HCT116 (cell line): Measurements from ENCODE around the gene SIGLEC12.

ENCODE experiments used
- CEBPB ChIP-seq: IDR thresholded peaks from 2 replicates; pipeline ENCODE4 v1.6.1; 2012; ENCODE audit warnings: low read depth
- POLR2A ChIP-seq: IDR thresholded peaks from 2 replicates; pipeline ENCODE4 v1.7.0; 2011; ENCODE audit warnings: borderline replicate concordance; ENCODE audit not compliant: insufficient read depth, insufficient read length; ENCODE audit errors: extremely low read depth
- POLR2AphosphoS5 ChIP-seq: IDR thresholded peaks from 2 replicates; pipeline ENCODE4 v1.6.1; 2011; ENCODE audit warnings: mild to moderate bottlenecking, low read depth, low read length, moderate library complexity
- RAD21 ChIP-seq: IDR thresholded peaks from 2 replicates; pipeline ENCODE4 v1.6.1; 2012; ENCODE audit warnings: low read depth, mild to moderate bottlenecking
- SIN3A ChIP-seq: IDR thresholded peaks from 2 replicates; pipeline ENCODE4 v1.6.1; 2012; ENCODE audit warnings: low read depth
- TCF7L2 ChIP-seq: IDR thresholded peaks from 2 replicates; pipeline ENCODE4 v1.7.0; 2011; ENCODE audit warnings: borderline replicate concordance, inconsistent platforms; ENCODE audit not compliant: insufficient read depth, insufficient read length; ENCODE audit errors: extremely low read depth
- YY1 ChIP-seq: IDR thresholded peaks from 2 replicates; pipeline ENCODE4 v1.6.1; 2011; ENCODE audit warnings: low read length, low read depth, moderate library complexity, mild to moderate bottlenecking; ENCODE audit not compliant: insufficient replicate concordance; ENCODE audit errors: extremely low read depth
- ZFX ChIP-seq: fragments of 450-650 bp; IDR thresholded peaks from 2 replicates; pipeline ENCODE4 v1.6.1; 2017
- ZNF274 ChIP-seq: fragments of 200-500 bp; sonication (Bioruptor generic); IDR thresholded peaks from 2 replicates; pipeline ENCODE4 v1.6.1; 2014; ENCODE audit warnings: mild to moderate bottlenecking, low read depth, low read length, inconsistent platforms
- TF ChIP-seq, protein P1 (sequence below), 3 experiments: fragments of 200-600 bp in 1 of 3; sonication (generic) in 1 of 3; IDR thresholded peaks in 2 of 3; conservative IDR thresholded peaks in 1 of 3; 2 replicates each; pipeline ENCODE4 v1.5.1; 2012 to 2017; ENCODE audit warnings: low read depth in 2 of 3, low read length in 2 of 3, antibody characterized with exemption in 1 of 3, borderline replicate concordance in 1 of 3, control low read depth in 1 of 3, mild to moderate bottlenecking in 1 of 3, mixed read lengths in 1 of 3, mixed run types in 1 of 3, moderate library complexity in 1 of 3; ENCODE audit not compliant: insufficient read depth in 1 of 3
- TF ChIP-seq, protein P2 (sequence below): IDR thresholded peaks from 2 replicates; pipeline ENCODE4 v1.6.1; 2012

DNA sequence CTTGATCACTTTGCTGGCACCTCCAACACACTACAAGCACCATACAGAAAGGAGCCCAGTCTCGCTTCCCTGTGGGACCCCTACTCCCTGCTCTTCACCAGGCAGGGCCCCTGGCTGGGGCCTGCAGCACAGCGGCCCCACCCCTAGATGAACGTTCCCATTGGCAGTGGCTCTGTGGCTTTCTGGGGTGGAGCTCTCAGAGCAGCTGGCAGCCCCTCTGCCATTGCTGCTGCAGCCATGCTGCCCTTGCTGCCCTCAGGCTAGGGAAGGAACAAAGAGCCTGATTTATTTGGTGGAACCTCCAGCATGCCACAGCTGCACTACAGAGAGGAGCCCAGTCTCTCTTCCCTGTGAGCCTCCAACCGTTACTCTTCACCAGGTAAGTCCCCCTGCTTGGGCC, 24.1 kb upstream of the SIGLEC12 start:
- TF ChIP-seq POLR2A: no peak
- TF ChIP-seq, protein P1, sequence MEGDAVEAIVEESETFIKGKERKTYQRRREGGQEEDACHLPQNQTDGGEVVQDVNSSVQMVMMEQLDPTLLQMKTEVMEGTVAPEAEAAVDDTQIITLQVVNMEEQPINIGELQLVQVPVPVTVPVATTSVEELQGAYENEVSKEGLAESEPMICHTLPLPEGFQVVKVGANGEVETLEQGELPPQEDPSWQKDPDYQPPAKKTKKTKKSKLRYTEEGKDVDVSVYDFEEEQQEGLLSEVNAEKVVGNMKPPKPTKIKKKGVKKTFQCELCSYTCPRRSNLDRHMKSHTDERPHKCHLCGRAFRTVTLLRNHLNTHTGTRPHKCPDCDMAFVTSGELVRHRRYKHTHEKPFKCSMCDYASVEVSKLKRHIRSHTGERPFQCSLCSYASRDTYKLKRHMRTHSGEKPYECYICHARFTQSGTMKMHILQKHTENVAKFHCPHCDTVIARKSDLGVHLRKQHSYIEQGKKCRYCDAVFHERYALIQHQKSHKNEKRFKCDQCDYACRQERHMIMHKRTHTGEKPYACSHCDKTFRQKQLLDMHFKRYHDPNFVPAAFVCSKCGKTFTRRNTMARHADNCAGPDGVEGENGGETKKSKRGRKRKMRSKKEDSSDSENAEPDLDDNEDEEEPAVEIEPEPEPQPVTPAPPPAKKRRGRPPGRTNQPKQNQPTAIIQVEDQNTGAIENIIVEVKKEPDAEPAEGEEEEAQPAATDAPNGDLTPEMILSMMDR (IDR thresholded peaks at IDR 0.05 in 2 of 3, conservative IDR thresholded peaks at IDR 0.05 in 1 of 3; ENCODE audit: borderline replicate concordance in 1 of 3, insufficient read depth in 1 of 3, low read depth in 2 of 3, low read length in 2 of 3): no peak
- TF ChIP-seq, protein P2, sequence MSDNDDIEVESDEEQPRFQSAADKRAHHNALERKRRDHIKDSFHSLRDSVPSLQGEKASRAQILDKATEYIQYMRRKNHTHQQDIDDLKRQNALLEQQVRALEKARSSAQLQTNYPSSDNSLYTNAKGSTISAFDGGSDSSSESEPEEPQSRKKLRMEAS: no peak
- TF ChIP-seq TCF7L2: no peak
- no peak for TF ChIP-seq RAD21
- TF ChIP-seq ZFX: no peak
- no peak for TF ChIP-seq SIN3A
- TF ChIP-seq ZNF274: no peak
- no peak for TF ChIP-seq YY1
- no peak for TF ChIP-seq POLR2AphosphoS5
- TF ChIP-seq CEBPB: no peak
